Endothelial cell of umbilical vein (primary cell): Measurements from ENCODE around the gene LRRN3. TPM values are rescaled to one million over a fixed set of nuclear protein-coding genes. Genes with fewer than 3 reads are reported as not detected.

Experiments used
- BruUV-seq: library from RNA; stranded (reverse); fragments of 400-500 nt; replicated peaks from 2 replicates; lab custom pipeline; 2021; lab: Mats Ljungman, UMichigan
- CTCF ChIA-PET: fragments of 300-600, 350-600 bp; sonication (Branson Sonifier 250); formaldehyde crosslinking; loops from one replicate; lab custom pipeline; 2021; ENCODE audit warnings: antibody characterized with exemption, inconsistent platforms; lab: Charles Lee
- POLR2A ChIA-PET: fragments of 300-600, 350-600 bp; sonication (Branson Sonifier 250); formaldehyde crosslinking; loops from one replicate; lab custom pipeline; 2021; ENCODE audit warnings: antibody characterized with exemption, inconsistent platforms; lab: Charles Lee
- DNase-seq: peaks from one replicate; pipeline ENCODE4 v3.0.0-alpha.2; 2011; ENCODE audit warnings: low read depth, low spot score
- FAIRE-seq: peaks from 2 replicates; lab custom pipeline; 2011; peaks lifted over from hg19 to GRCh38; lab: Jason Lieb, UNC
- H2AFZ ChIP-seq: 2 replicates; pipeline ENCODE4 v1.6.0; 2012; ENCODE audit warnings: low read depth, low read length, control low read depth, inconsistent platforms
- H3K27ac ChIP-seq: 2 replicates; pipeline ENCODE4 v1.5.1; 2011; ENCODE audit warnings: low read depth, mild to moderate bottlenecking, control low read depth, low read length, moderate library complexity; ENCODE audit not compliant: insufficient read depth
- H3K27me3 ChIP-seq, 2 experiments: 2 replicates each; pipeline versions ENCODE4 v1.6.0 to v1.6.1; 2011; ENCODE audit warnings: low read length in 2 of 2, mixed read lengths in 1 of 2; ENCODE audit not compliant: control insufficient read depth in 2 of 2, insufficient read depth in 2 of 2
- H3K36me3 ChIP-seq, 2 experiments: 2 replicates in 1 of 2; 3 replicates in 1 of 2; pipeline ENCODE4 v1.5.1; 2011; ENCODE audit warnings: low read length in 2 of 2, mild to moderate bottlenecking in 1 of 2, moderate library complexity in 1 of 2; ENCODE audit not compliant: control insufficient read depth in 2 of 2, insufficient read depth in 2 of 2; ENCODE audit errors: extremely low read depth in 1 of 2
- H3K4me1 ChIP-seq: 3 replicates; pipeline ENCODE4 v1.5.1; 2011; ENCODE audit warnings: mild to moderate bottlenecking, low read length; ENCODE audit not compliant: control insufficient read depth, insufficient read depth; ENCODE audit errors: extremely low read depth
- H3K4me2 ChIP-seq: 2 replicates; pipeline ENCODE4 v1.6.1; 2011; ENCODE audit warnings: low read length, control low read depth, mixed read lengths; ENCODE audit not compliant: insufficient read depth
- H3K4me3 ChIP-seq, 3 experiments: fragments of 200-600 bp in 1 of 3; sonication (generic), shearing (Covaris generic) in 1 of 3; replicated peaks in 1 of 3; 2 replicates each; pipeline ENCODE4 v1.5.1; 2011 to 2016; ENCODE audit warnings: control low read depth in 3 of 3, low read length in 3 of 3, mild to moderate bottlenecking in 2 of 3, inconsistent platforms in 1 of 3, low read depth in 1 of 3, moderate library complexity in 1 of 3; ENCODE audit not compliant: insufficient read depth in 1 of 3
- H3K79me2 ChIP-seq: 2 replicates; pipeline ENCODE4 v1.6.0; 2012; ENCODE audit warnings: low read length, inconsistent platforms; ENCODE audit not compliant: control insufficient read depth, insufficient read depth
- H3K9ac ChIP-seq: replicated peaks from 2 replicates; pipeline ENCODE3; 2011; ENCODE audit warnings: low read length, control low read depth; ENCODE audit not compliant: insufficient read depth; ENCODE audit errors: extremely low read depth
- H3K9me1 ChIP-seq: replicated peaks from 3 replicates; pipeline ENCODE4 v1.6.0; 2011; ENCODE audit warnings: mild to moderate bottlenecking, low read length; ENCODE audit not compliant: control insufficient read depth, insufficient read depth; ENCODE audit errors: extremely low read depth
- H3K9me3 ChIP-seq: replicated peaks from 2 replicates; pipeline ENCODE4 v1.5.1; 2012; ENCODE audit warnings: low read length, inconsistent platforms; ENCODE audit not compliant: control insufficient read depth, insufficient read depth
- H4K20me1 ChIP-seq: replicated peaks from 2 replicates; pipeline ENCODE3; 2011; ENCODE audit warnings: mild to moderate bottlenecking, low read length; ENCODE audit not compliant: control insufficient read depth, insufficient read depth; ENCODE audit errors: extremely low read depth
- EZH2 ChIP-seq: IDR thresholded peaks from 2 replicates; pipeline ENCODE4 v1.6.1; 2012; ENCODE audit warnings: borderline replicate concordance, low read depth, mild to moderate bottlenecking, moderate library complexity, low read length, inconsistent platforms; ENCODE audit not compliant: severe bottlenecking
- FOS ChIP-seq: IDR thresholded peaks from 2 replicates; pipeline ENCODE4 v1.6.1; 2011; ENCODE audit warnings: mild to moderate bottlenecking, low read length, moderate library complexity, borderline replicate concordance; ENCODE audit not compliant: insufficient read depth
- GATA2 ChIP-seq: IDR thresholded peaks from 2 replicates; pipeline ENCODE4 v1.7.0; 2011; ENCODE audit warnings: low read depth, mild to moderate bottlenecking, moderate library complexity, mixed read lengths, low read length; ENCODE audit not compliant: insufficient read length, insufficient read depth
- JUN ChIP-seq: IDR thresholded peaks from 2 replicates; pipeline ENCODE4 v1.6.1; 2011; ENCODE audit warnings: borderline replicate concordance, low read depth; ENCODE audit not compliant: insufficient read length, insufficient read depth
- MAX ChIP-seq: IDR thresholded peaks from 2 replicates; pipeline ENCODE4 v1.6.1; 2011; ENCODE audit not compliant: insufficient read depth, insufficient read length
- dilution Hi-C: fragments of 300-500 bp; cut with MboI; formaldehyde crosslinking; loops from one replicate; pipeline ENCODE4 v1.15.0; 2019; ENCODE audit warnings: low sequenced_read_pairs; ENCODE audit not compliant: extremely low pct_ligation_motif_present
- intact Hi-C: fragments of 100-400 bp; cut with micrococcal nuclease; formaldehyde crosslinking; loops from one replicate; pipeline ENCODE4 v1.10.0; 2022
- polyA plus RNA-seq, 4 experiments: library from polyadenylated mRNA; depleted of rRNA in 3 of 4; stranded (reverse) in 3 of 4; unstranded in 1 of 4; fragments of >200 nt; gene quantifications; 2 replicates each; pipeline versions ENCODE4 v1.2.1 to v1.2.3, GENCODE V29; 2011 to 2012; ENCODE audit warnings: missing spikeins in 1 of 4
- total RNA-seq: library from RNA; stranded (reverse); gene quantifications from 2 replicates; pipeline ENCODE4 v1.2.3, GENCODE V29; 2021

The LRRN3 gene
- total and polyA plus RNA-seq, 2 donors (not counting 3 experiments of a cell fraction or from before 2014, with no cell fraction given), result not detected

GRCh38 chr7:111150709-111151108 lies 59.8 kb downstream of the LRRN3 start:
- Histone ChIP-seq H3K27ac (no peak overlapping the region), H3K36me3 (no peaks in the 10 kb centered on the region), H3K79me2 (no peaks in the 10 kb centered on the region), H4K20me1 (no peaks in the 10 kb centered on the region), H3K4me2 (no peak overlapping the region), H3K4me1 (no peaks in the 10 kb centered on the region), H2AFZ (no peak overlapping the region), H3K9me3 (no peaks in the 10 kb centered on the region), H3K4me3 (no peak overlapping the region), H3K9ac (no peak overlapping the region), H3K27me3 (no peaks in the 10 kb centered on the region), H3K9me1 (no peaks in the 10 kb centered on the region)
- intact Hi-C loops (no loop called here), dilution Hi-C loops (no loop called here)
- TF ChIP-seq EZH2 (no peak), JUN (no peak), GATA2 (no peak), FOS (no peak)
- DNase-seq (no peak), FAIRE-seq (no peak)
- BruUV-seq, result no TSS peak
- ChIA-PET CTCF (no interaction called here), POLR2A (no interaction called here)

- H3K27me3 ChIP-seq, result no peaks in the 10 kb centered on the region
- TF ChIP-seq FOS (peak; percentile 11), MAX (no peak)
- no peaks in the 10 kb centered on the region for H3K9me3 ChIP-seq
- CTCF ChIA-PET, result no interaction called here
- H3K79me2 ChIP-seq, result no peaks in the 10 kb centered on the region
- POLR2A ChIA-PET, result no interaction called here
- no peak overlapping the region for H3K27ac ChIP-seq
- DNase-seq (no peak), FAIRE-seq (no peak)
- no TSS peak for BruUV-seq
- dilution Hi-C loops (no loop called here), intact Hi-C loops (no loop called here)
- H3K4me2 ChIP-seq, result no peak overlapping the region
- H2AFZ ChIP-seq, result no peak overlapping the region
- H3K4me1 ChIP-seq, result no peaks in the 10 kb centered on the region
- no peaks in the 10 kb centered on the region for H3K9me1 ChIP-seq
- H3K36me3 ChIP-seq, result no peaks in the 10 kb centered on the region
- no peaks in the 10 kb centered on the region for H4K20me1 ChIP-seq
- no peak overlapping the region for H3K9ac ChIP-seq
- H3K4me3 ChIP-seq, result no peak overlapping the region
Measured at GRCh38 chr7:111159426-111159825, 68.5 kb downstream of the LRRN3 start.
